Nephron (organoid): Measurements from ENCODE around the gene VWA1.
A peak's percentile ranks its signal among the peaks of the same experiment; 100 is the strongest.
"Not testable (repeated sequence)": the region's sequence is repeated elsewhere in the genome, so short reads cannot be mapped to it uniquely, and the experiment has no call there.

Source experiments
- H3K27ac Mint-ChIP-seq, 3 experiments: 2 replicates each; pipeline ENCODE4 v1.8.0; 2020; ENCODE audit warnings: mixed read lengths in 3 of 3, mild to moderate bottlenecking in 2 of 3, moderate library complexity in 1 of 3
- H3K27me3 Mint-ChIP-seq: 2 replicates; pipeline ENCODE4 v1.8.0; 2021; ENCODE audit warnings: low read depth, mild to moderate bottlenecking, moderate library complexity, mixed read lengths
- H3K36me3 Mint-ChIP-seq: 2 replicates; pipeline ENCODE4 v1.8.0; 2020; ENCODE audit warnings: low read depth, mixed read lengths
- H3K4me1 Mint-ChIP-seq: 2 replicates; pipeline ENCODE4 v1.8.0; 2020; ENCODE audit warnings: mixed read lengths
- H3K4me3 Mint-ChIP-seq, 3 experiments: 2 replicates each; pipeline ENCODE4 v1.8.0; 2020; ENCODE audit warnings: mild to moderate bottlenecking in 3 of 3, mixed read lengths in 3 of 3, moderate library complexity in 2 of 3
- H3K9me3 Mint-ChIP-seq: 2 replicates; pipeline ENCODE4 v1.8.0; 2020; ENCODE audit warnings: mixed read lengths
- TF ChIP-seq, protein P1 (sequence below), 3 experiments: fragments of 200-600 bp; sonication (generic); IDR thresholded peaks; one replicate each; pipeline ENCODE4 v1.5.0; 2021; ENCODE audit warnings: antibody characterized with exemption in 3 of 3; ENCODE audit not compliant: unreplicated experiment in 3 of 3

Gene VWA1

DNA sequence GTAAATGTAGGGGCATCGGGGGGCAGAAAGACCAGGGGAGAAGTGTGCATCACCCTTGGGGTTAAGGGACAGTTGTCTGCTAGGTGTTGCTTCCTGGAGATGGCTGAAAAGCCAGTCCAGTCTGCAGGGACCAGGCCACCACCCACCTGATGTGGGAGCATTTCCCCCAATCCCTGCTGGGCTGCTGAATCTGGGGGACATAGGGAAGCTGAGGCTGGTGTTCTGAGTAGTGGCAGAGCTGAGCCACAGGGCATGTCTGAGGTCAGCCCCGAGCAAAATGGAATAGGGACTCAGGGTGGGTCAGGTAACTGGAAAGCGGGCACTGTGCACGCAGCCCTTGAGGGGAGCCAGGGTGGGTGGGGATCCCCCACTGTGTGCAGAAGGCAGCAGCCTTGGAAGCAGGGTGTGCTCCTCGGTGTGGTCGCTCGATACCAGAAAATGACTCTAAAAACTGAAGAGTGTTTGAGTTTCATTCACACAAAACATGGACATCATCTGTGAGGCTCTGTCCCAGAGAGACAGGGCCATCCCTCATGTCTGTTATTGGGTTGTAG is 34.0 kb upstream of the VWA1 start:
- TF ChIP-seq, protein P1, sequence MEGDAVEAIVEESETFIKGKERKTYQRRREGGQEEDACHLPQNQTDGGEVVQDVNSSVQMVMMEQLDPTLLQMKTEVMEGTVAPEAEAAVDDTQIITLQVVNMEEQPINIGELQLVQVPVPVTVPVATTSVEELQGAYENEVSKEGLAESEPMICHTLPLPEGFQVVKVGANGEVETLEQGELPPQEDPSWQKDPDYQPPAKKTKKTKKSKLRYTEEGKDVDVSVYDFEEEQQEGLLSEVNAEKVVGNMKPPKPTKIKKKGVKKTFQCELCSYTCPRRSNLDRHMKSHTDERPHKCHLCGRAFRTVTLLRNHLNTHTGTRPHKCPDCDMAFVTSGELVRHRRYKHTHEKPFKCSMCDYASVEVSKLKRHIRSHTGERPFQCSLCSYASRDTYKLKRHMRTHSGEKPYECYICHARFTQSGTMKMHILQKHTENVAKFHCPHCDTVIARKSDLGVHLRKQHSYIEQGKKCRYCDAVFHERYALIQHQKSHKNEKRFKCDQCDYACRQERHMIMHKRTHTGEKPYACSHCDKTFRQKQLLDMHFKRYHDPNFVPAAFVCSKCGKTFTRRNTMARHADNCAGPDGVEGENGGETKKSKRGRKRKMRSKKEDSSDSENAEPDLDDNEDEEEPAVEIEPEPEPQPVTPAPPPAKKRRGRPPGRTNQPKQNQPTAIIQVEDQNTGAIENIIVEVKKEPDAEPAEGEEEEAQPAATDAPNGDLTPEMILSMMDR (IDR thresholded peaks at IDR 0.05; ENCODE audit: unreplicated experiment in 3 of 3), result no peak
- Mint-ChIP-seq H3K4me3 (peak overlapping the region; percentile 94 to 96 (median 95)), H3K36me3 (peaks cover 38% of the 10 kb centered on the region), H3K27me3 (no peaks in the 10 kb centered on the region), H3K9me3 (no peaks in the 10 kb centered on the region), H3K4me1 (peaks cover 19% of the 10 kb centered on the region), H3K27ac (peak overlapping the region; percentile 59 to 91 (median 74))

DNA sequence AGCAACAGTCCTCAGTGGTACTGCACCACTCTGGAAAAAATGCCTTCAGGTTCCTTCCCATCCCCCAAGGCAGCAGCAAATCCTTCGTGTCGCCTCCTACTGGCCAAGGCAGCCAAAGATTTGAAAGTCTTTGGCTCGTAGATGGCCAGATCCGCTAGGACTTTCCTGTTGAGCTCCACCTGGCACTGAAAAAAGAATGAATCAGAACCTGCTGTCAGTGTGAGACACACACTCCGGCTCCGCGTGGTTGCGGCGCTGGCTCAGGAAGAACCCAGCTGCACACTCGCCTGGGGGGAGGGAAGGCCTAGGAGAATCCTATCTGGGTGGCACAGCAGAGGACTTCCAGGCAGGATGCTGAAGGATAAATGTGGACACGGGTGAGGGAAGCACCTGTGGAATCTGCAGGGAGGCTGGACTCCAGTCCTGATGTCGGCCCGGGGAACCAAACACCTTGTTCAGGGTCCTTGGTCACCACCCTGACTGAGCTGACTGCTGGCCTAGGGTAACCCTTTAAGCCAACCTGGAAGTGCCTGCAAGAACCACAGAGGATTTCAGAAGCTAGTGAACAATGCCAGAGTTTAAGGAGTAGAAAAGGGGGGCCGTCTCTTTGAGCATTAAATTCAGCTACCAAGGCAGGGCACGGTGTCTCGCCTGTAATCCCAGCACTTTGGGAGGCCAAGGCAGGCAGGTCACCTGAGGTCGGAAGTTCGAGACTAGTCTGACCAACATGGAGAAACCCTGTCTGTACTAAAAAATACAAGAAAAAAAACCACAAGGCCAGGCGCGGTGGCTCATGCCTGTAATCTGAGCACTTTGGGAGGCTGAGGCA is 33.2 kb upstream of the VWA1 start:
- Mint-ChIP-seq H3K36me3 (peaks cover 38% of the 10 kb centered on the region), H3K4me3 (peak overlapping the region; percentile 94 to 96 (median 95)), H3K27me3 (no peaks in the 10 kb centered on the region), H3K27ac (peak overlapping the region; percentile 59 to 91 (median 74)), H3K9me3 (no peaks in the 10 kb centered on the region), H3K4me1 (peaks cover 19% of the 10 kb centered on the region)
- TF ChIP-seq, protein P1 (IDR thresholded peaks at IDR 0.05; ENCODE audit: unreplicated experiment in 3 of 3), result peak; percentile 46 to 62 (median 50)

DNA sequence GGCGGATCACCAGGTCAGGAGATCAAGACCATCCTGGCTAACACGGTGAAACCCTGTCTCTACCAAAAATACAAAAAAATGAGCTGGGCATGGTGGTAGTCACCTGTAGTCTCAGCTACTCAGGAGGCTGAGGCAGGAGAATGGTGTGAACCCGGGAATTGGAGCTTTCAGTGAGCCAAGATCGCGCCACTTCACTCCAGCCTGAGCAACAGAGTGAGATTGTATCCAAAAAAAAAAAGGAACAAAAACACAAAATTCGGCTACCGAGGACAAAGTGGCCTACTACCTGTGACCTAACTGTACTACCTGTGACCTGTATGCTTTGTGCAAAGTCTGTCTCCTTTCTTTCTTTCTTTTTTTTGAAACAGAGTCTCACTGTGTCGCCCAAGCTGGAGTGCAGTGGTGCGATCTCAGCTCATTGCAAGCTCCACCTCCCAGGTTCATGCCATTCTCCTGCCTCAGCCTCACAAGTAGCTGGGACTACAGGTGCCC is 32.5 kb upstream of the VWA1 start:
- H3K36me3 Mint-ChIP-seq, result peaks cover 36% of the 10 kb centered on the region
- H3K4me1 Mint-ChIP-seq, result peaks cover 18% of the 10 kb centered on the region
- not testable (repeated sequence) for H3K9me3 Mint-ChIP-seq, H3K27me3 Mint-ChIP-seq
- peak overlapping the region in 2 of 3 experiments; percentile 74 to 94 for H3K4me3 Mint-ChIP-seq
- peak overlapping the region in 1 of 3 experiments; percentile 80 for H3K27ac Mint-ChIP-seq

DNA sequence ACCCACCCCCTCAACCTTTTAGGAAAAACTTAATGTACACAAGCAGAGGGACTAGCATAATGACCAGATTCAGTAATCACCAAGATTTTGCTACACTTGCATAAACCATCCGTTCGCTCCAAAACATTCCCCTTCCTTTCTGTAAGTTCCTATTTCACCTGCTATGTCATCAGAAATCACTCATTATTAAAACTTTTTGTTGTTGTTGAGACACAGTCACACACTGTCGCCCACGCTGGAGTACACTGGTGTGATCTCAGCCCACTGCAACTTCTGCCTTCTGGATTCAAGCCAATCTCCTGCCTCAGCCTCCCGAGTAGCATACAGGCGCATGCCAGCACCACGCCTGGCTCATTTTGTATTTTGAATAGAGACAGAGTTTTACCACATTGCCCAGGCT is 31.8 kb upstream of the VWA1 start:
- TF ChIP-seq, protein P1 (IDR thresholded peaks at IDR 0.05; ENCODE audit: unreplicated experiment in 3 of 3), result no peak

DNA sequence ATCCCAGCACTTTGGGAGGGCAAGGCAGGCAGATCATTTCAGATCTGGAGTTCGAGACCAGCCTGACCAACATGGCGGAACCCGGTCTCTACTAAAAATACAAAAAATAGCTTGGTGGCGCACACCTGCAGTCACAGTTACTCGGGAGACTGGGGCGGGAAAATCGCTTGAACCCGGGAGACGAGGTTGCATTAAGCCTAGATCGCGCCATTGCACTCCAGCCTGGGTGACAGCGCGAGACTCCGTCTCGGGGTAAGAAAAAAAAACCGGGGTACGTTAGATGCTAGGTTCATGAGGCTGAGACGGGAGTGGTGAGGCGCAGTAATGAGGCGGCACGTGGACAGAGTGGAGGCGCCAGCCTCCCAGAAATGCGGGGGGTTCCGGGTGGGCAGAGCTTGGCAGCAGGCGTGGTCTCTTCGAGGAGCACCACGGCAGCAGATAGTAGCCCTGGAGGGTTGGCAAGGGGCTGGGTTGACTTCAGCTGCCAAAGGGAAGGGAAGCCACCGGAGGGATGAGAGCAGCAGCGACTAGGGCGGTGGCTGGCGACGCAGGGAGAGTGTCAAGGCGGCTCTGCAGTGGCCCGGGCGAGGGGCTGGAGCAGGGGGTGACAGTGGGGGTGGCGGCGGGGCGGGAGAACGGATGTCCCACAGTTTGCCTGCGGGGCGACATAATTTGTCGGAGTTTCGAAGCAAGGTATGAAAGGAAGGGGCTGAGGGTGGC is 29.2 kb upstream of the VWA1 start:
- Mint-ChIP-seq H3K9me3 (no peaks in the 10 kb centered on the region), H3K4me3 (peak overlapping the region; percentile 96 to 98 (median 97)), H3K27me3 (no peaks in the 10 kb centered on the region), H3K27ac (peak overlapping the region; percentile 65 to 95 (median 90)), H3K4me1 (peaks cover 16% of the 10 kb centered on the region), H3K36me3 (peaks cover 34% of the 10 kb centered on the region)
- TF ChIP-seq, protein P1 (IDR thresholded peaks at IDR 0.05; ENCODE audit: unreplicated experiment in 3 of 3), result no peak

More for the DNA sequence above, 31.8 kb upstream of the VWA1 start:
- Mint-ChIP-seq H3K9me3 (no peaks in the 10 kb centered on the region), H3K27me3 (no peaks in the 10 kb centered on the region), H3K4me3 (peak overlapping the region; percentile 57 to 74 (median 61)), H3K36me3 (peaks cover 32% of the 10 kb centered on the region), H3K4me1 (peaks cover 19% of the 10 kb centered on the region), H3K27ac (peak overlapping the region in 2 of 3 experiments; percentile 40 to 80)
